ENCODE results near the gene THSD4.

DNA sequence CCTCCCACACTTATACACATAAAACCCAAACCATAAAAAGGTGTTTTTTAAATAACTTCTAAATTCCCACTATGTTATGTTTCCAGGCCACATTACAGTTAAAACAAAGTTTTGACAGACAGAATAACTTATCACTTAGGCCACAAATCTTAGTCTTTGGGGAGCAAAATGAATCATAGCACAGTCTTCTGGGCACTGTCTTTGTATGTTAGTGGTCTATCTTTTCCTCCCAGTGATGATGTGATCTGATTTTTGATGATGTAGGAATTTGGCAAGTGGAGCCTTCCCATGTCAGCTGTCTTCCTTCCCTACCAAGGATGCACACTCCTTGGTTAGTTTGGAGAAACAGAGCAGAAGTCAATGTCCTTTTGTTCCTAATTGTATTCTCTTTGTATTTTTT is 67.3 kb downstream of the THSD4 start:
- TF ChIP-seq, protein P1, sequence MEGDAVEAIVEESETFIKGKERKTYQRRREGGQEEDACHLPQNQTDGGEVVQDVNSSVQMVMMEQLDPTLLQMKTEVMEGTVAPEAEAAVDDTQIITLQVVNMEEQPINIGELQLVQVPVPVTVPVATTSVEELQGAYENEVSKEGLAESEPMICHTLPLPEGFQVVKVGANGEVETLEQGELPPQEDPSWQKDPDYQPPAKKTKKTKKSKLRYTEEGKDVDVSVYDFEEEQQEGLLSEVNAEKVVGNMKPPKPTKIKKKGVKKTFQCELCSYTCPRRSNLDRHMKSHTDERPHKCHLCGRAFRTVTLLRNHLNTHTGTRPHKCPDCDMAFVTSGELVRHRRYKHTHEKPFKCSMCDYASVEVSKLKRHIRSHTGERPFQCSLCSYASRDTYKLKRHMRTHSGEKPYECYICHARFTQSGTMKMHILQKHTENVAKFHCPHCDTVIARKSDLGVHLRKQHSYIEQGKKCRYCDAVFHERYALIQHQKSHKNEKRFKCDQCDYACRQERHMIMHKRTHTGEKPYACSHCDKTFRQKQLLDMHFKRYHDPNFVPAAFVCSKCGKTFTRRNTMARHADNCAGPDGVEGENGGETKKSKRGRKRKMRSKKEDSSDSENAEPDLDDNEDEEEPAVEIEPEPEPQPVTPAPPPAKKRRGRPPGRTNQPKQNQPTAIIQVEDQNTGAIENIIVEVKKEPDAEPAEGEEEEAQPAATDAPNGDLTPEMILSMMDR (optimal IDR thresholded peaks at IDR 0.05 in 1 of 3, IDR thresholded peaks at IDR 0.05 in 1 of 3, conservative IDR thresholded peaks at IDR 0.05 in 1 of 3; ENCODE audit: extremely low read depth in 1 of 3, insufficient read depth in 2 of 3, low read length in 3 of 3), result no peak
- TF ChIP-seq EZH2 (IDR thresholded peaks at IDR 0.05; ENCODE audit: low read length), result no peak
